Neural cell (in vitro differentiated cells): ENCODE data around the gene ARFRP1. TPM values are rescaled to one million over a fixed set of nuclear protein-coding genes. Genes with fewer than 3 reads are reported as not detected.

Source experiments
- H2AFZ ChIP-seq: fragments of 200-600, 300-800 bp; sonication (generic), shearing (Covaris generic); 2 replicates; pipeline ENCODE4 v1.6.0; 2014; ENCODE audit warnings: low read depth, mild to moderate bottlenecking, antibody characterized with exemption, low read length, moderate library complexity
- H3F3A ChIP-seq: fragments of 200-600 bp; shearing (Covaris generic); 2 replicates; pipeline ENCODE4 v1.6.1; 2016; ENCODE audit warnings: mild to moderate bottlenecking, moderate library complexity, mixed read lengths, antibody characterized with exemption, low read length; ENCODE audit not compliant: insufficient read depth, poor library complexity, severe bottlenecking
- H3K27ac ChIP-seq: fragments of 200-600, 300-800 bp; sonication (generic), shearing (Covaris generic); 2 replicates; pipeline ENCODE4 v1.5.1; 2014; ENCODE audit warnings: mild to moderate bottlenecking, low read length, moderate library complexity
- H3K27me3 ChIP-seq: fragments of 300-800, 200-600 bp; sonication (generic), shearing (Covaris generic); 2 replicates; pipeline ENCODE4 v1.6.0; 2014; ENCODE audit warnings: mild to moderate bottlenecking, low read depth, low read length, moderate library complexity; ENCODE audit not compliant: insufficient read depth
- H3K36me3 ChIP-seq: fragments of 300-800, 200-600 bp; sonication (generic), shearing (Covaris generic); 2 replicates; pipeline ENCODE4 v1.5.1; 2014; ENCODE audit warnings: mild to moderate bottlenecking, antibody characterized with exemption, low read length, moderate library complexity; ENCODE audit not compliant: insufficient read depth
- H3K4me2 ChIP-seq: fragments of 300-800, 200-600 bp; sonication (generic), shearing (Covaris generic); 2 replicates; pipeline ENCODE4 v1.6.0; 2014; ENCODE audit warnings: mild to moderate bottlenecking, low read length
- H3K4me3 ChIP-seq: fragments of 300-800, 200-600 bp; sonication (generic), shearing (Covaris generic); 2 replicates; pipeline ENCODE4 v1.5.1; 2014; ENCODE audit warnings: mild to moderate bottlenecking, low read length, moderate library complexity
- H3K79me2 ChIP-seq: fragments of 200-600 bp; shearing (Covaris generic); replicated peaks from 2 replicates; pipeline ENCODE4 v1.6.0; 2014; ENCODE audit warnings: mild to moderate bottlenecking, low read length, moderate library complexity; ENCODE audit not compliant: insufficient read depth
- H3K9ac ChIP-seq: fragments of 300-800, 200-600 bp; sonication (generic), shearing (Covaris generic); 2 replicates; pipeline ENCODE4 v1.6.1; 2016; ENCODE audit warnings: mild to moderate bottlenecking, low read length, mixed read lengths
- H3K9me2 ChIP-seq: fragments of 200-600 bp; shearing (Covaris generic); 2 replicates; pipeline ENCODE4 v1.6.1; 2016; ENCODE audit warnings: mild to moderate bottlenecking, low read length, mixed read lengths; ENCODE audit not compliant: insufficient read depth
- H3K9me3 ChIP-seq: fragments of 200-600, 300-800 bp; sonication (generic), shearing (Covaris generic); 2 replicates; pipeline ENCODE4 v1.6.1; 2016; ENCODE audit warnings: mild to moderate bottlenecking, mixed run types, low read length, moderate library complexity, mixed read lengths
- H4K20me1 ChIP-seq: fragments of 200-600 bp; shearing (Covaris generic); 2 replicates; pipeline ENCODE4 v1.6.1; 2016; ENCODE audit warnings: mild to moderate bottlenecking, mixed run types; ENCODE audit not compliant: insufficient read depth
- EP300 ChIP-seq: fragments of 450-650 bp; conservative IDR thresholded peaks from 2 replicates; pipeline ENCODE4 v1.6.1; 2014; ENCODE audit warnings: antibody characterized with exemption, mild to moderate bottlenecking, moderate library complexity; ENCODE audit not compliant: poor library complexity, severe bottlenecking
- EZH2 ChIP-seq: fragments of 200-600, 300-800 bp; shearing (Covaris generic), sonication (generic); IDR thresholded peaks from 2 replicates; pipeline ENCODE4 v1.6.1; 2014; ENCODE audit warnings: antibody characterized with exemption, low read length, borderline replicate concordance, mild to moderate bottlenecking; ENCODE audit not compliant: insufficient read depth, poor library complexity, severe bottlenecking
- MXI1 ChIP-seq: fragments of 450-650 bp; conservative IDR thresholded peaks from 2 replicates; pipeline ENCODE4 v1.6.1; 2014; ENCODE audit warnings: antibody characterized with exemption, mild to moderate bottlenecking; ENCODE audit not compliant: poor library complexity, severe bottlenecking
- POLR2AphosphoS5 ChIP-seq: IDR thresholded peaks from 2 replicates; pipeline ENCODE4 v1.6.1; 2012
- RAD21 ChIP-seq: fragments of 450-650 bp; conservative IDR thresholded peaks from 2 replicates; pipeline ENCODE4 v1.6.1; 2014; ENCODE audit warnings: antibody characterized with exemption, mild to moderate bottlenecking, moderate library complexity
- SMC3 ChIP-seq: fragments of 450-650 bp; conservative IDR thresholded peaks from 2 replicates; pipeline ENCODE4 v1.6.1; 2014; ENCODE audit warnings: antibody characterized with exemption, mild to moderate bottlenecking, moderate library complexity; ENCODE audit not compliant: poor library complexity
- TAF1 ChIP-seq: IDR thresholded peaks from 2 replicates; pipeline ENCODE4 v1.6.1; 2012; ENCODE audit warnings: low read depth
- polyA plus RNA-seq: library from polyadenylated mRNA; depleted of rRNA; stranded (reverse); fragments of >200 nt; gene quantifications from 2 replicates; pipeline ENCODE4 v1.2.3, GENCODE V29; 2014
- TF ChIP-seq, protein P1 (sequence below): IDR thresholded peaks from 2 replicates; pipeline ENCODE4 v1.6.1; 2012; ENCODE audit warnings: borderline replicate concordance
- TF ChIP-seq, protein P2 (sequence below): fragments of 450-650 bp; IDR thresholded peaks from 2 replicates; pipeline ENCODE4 v1.5.1; 2014; ENCODE audit warnings: antibody characterized with exemption, mild to moderate bottlenecking, moderate library complexity; ENCODE audit not compliant: poor library complexity, severe bottlenecking

The ARFRP1 gene
- polyA plus RNA-seq, 1 donor from 2014 or later: 70.9 TPM

DNA sequence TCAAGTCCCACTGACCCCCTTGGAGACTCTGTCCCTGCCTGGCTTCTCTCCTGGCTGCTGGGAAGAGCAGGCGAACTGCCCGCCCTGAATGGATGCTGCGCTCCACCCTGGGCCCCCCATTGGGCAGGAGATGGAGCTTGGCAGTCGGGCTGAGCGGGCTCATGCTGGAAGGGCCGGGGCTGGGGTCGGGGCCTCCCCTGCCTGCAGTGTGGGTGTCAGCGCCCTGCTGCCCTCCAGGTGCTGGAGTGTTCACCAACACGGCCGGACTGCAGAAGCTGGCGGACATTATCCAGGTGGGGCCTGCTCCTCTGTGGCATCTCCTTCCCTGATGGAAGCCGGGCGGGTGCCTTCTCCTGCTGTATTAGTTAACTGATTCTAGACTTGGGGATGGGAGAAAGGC lies 27.3 kb downstream of the ARFRP1 start:
- no peaks in the 10 kb centered on the region for H3F3A ChIP-seq
- no peaks in the 10 kb centered on the region for H4K20me1 ChIP-seq
- H3K27ac ChIP-seq: no peak overlapping the region
- H3K79me2 ChIP-seq: no peaks in the 10 kb centered on the region
- H3K4me2 ChIP-seq: no peak overlapping the region
- no peak overlapping the region for H3K4me3 ChIP-seq
- no peaks in the 10 kb centered on the region for H3K36me3 ChIP-seq
- H3K9ac ChIP-seq: no peak overlapping the region
- no peaks in the 10 kb centered on the region for H3K9me2 ChIP-seq
- TF ChIP-seq RAD21 (no peak), TAF1 (no peak), POLR2AphosphoS5 (no peak), EZH2 (no peak), SMC3 (no peak), MXI1 (no peak), EP300 (no peak)
- TF ChIP-seq, protein P1, sequence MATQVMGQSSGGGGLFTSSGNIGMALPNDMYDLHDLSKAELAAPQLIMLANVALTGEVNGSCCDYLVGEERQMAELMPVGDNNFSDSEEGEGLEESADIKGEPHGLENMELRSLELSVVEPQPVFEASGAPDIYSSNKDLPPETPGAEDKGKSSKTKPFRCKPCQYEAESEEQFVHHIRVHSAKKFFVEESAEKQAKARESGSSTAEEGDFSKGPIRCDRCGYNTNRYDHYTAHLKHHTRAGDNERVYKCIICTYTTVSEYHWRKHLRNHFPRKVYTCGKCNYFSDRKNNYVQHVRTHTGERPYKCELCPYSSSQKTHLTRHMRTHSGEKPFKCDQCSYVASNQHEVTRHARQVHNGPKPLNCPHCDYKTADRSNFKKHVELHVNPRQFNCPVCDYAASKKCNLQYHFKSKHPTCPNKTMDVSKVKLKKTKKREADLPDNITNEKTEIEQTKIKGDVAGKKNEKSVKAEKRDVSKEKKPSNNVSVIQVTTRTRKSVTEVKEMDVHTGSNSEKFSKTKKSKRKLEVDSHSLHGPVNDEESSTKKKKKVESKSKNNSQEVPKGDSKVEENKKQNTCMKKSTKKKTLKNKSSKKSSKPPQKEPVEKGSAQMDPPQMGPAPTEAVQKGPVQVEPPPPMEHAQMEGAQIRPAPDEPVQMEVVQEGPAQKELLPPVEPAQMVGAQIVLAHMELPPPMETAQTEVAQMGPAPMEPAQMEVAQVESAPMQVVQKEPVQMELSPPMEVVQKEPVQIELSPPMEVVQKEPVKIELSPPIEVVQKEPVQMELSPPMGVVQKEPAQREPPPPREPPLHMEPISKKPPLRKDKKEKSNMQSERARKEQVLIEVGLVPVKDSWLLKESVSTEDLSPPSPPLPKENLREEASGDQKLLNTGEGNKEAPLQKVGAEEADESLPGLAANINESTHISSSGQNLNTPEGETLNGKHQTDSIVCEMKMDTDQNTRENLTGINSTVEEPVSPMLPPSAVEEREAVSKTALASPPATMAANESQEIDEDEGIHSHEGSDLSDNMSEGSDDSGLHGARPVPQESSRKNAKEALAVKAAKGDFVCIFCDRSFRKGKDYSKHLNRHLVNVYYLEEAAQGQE: no peak
- TF ChIP-seq, protein P2, sequence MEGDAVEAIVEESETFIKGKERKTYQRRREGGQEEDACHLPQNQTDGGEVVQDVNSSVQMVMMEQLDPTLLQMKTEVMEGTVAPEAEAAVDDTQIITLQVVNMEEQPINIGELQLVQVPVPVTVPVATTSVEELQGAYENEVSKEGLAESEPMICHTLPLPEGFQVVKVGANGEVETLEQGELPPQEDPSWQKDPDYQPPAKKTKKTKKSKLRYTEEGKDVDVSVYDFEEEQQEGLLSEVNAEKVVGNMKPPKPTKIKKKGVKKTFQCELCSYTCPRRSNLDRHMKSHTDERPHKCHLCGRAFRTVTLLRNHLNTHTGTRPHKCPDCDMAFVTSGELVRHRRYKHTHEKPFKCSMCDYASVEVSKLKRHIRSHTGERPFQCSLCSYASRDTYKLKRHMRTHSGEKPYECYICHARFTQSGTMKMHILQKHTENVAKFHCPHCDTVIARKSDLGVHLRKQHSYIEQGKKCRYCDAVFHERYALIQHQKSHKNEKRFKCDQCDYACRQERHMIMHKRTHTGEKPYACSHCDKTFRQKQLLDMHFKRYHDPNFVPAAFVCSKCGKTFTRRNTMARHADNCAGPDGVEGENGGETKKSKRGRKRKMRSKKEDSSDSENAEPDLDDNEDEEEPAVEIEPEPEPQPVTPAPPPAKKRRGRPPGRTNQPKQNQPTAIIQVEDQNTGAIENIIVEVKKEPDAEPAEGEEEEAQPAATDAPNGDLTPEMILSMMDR: no peak
- no peaks in the 10 kb centered on the region for H3K9me3 ChIP-seq
- no peaks in the 10 kb centered on the region for H3K27me3 ChIP-seq
- no peak overlapping the region for H2AFZ ChIP-seq

GRCh38 chr20:63679799-63680305 lies 27.9 kb downstream of the ARFRP1 start:
- Histone ChIP-seq H3F3A (no peaks in the 10 kb centered on the region), H3K9me2 (no peaks in the 10 kb centered on the region), H2AFZ (no peak overlapping the region), H3K4me2 (no peak overlapping the region), H3K27ac (no peak overlapping the region), H3K27me3 (no peaks in the 10 kb centered on the region), H3K4me3 (no peak overlapping the region), H3K9ac (no peak overlapping the region), H3K9me3 (no peaks in the 10 kb centered on the region), H3K79me2 (no peaks in the 10 kb centered on the region), H3K36me3 (no peaks in the 10 kb centered on the region), H4K20me1 (no peaks in the 10 kb centered on the region)
- TF ChIP-seq RAD21 (no peak), TAF1 (no peak), EP300 (no peak), MXI1 (no peak), EZH2 (no peak), SMC3 (no peak), POLR2AphosphoS5 (no peak)
- TF ChIP-seq, protein P2: no peak
- TF ChIP-seq, protein P1: no peak
